ENCODE measurements around the gene TIAM2. TPM values are rescaled to one million over a fixed set of nuclear protein-coding genes. Genes with fewer than 3 reads are reported as not detected.

The TIAM2 gene
- total and polyA plus RNA-seq, 9 of the 15 experiments (the other 6 are each of a cell fraction or from before 2014, with no cell fraction given), result 0.73 to 6.5 (median 4.3) TPM

GRCh38 chr6:155079985-155080452 lies 84.9 kb downstream of the TIAM2 start (continued):
- TF ChIP-seq ID3 (CRISPR knock-in tag; IDR thresholded peaks at IDR 0.05) (no peak), ID3 (tag; IDR thresholded peaks at IDR 0.05) (peak; percentile 90), ZMIZ1 (IDR thresholded peaks at IDR 0.05; ENCODE audit: low read depth in 2 of 2, low read length in 2 of 2) (peak in 1 of 2 experiments; percentile 91; a peak in 2 of 4 replicates), ELF4 (CRISPR knock-in tag; IDR thresholded peaks at IDR 0.05) (peak; percentile 97), STAT5A (IDR thresholded peaks at IDR 0.05; ENCODE audit: borderline replicate concordance, low read length) (peak; percentile 88), MTA3 (IDR thresholded peaks at IDR 0.05; ENCODE audit: borderline replicate concordance) (0 out of 2 replicates have a peak, but pooled peaks have one; percentile 26), CBFA2T2 (conservative IDR thresholded peaks at IDR 0.05) (peak; percentile 98), ZNF431 (CRISPR knock-in tag; IDR thresholded peaks at IDR 0.05) (no peak), TEAD4 (IDR thresholded peaks at IDR 0.05; ENCODE audit: low read length) (peak; percentile 98), TEAD4 (CRISPR knock-in tag; IDR thresholded peaks at IDR 0.05; ENCODE audit: borderline replicate concordance) (no peak), FOXM1 (IDR thresholded peaks at IDR 0.05; ENCODE audit: low read depth) (peak; percentile 94), FOXM1 (CRISPR knock-in tag; IDR thresholded peaks at IDR 0.05; ENCODE audit: low read depth) (no peak), RAD51 (IDR thresholded peaks at IDR 0.05; ENCODE audit: borderline replicate concordance, low read depth) (no peak), ETV5 (CRISPR knock-in tag; IDR thresholded peaks at IDR 0.05; ENCODE audit: low read depth) (peak; percentile 66; the same call in 1 of the 2 replicates), LEF1 (IDR thresholded peaks at IDR 0.05) (peak; percentile 49; the same call in 1 of the 2 replicates), NCOA6 (IDR thresholded peaks at IDR 0.05) (no peak), DACH1 (IDR thresholded peaks at IDR 0.05; ENCODE audit: partially characterized antibody) (peak; percentile 36), BCL6 (CRISPR knock-in tag; IDR thresholded peaks at IDR 0.05) (0 out of 2 replicates have a peak, but pooled peaks have one; percentile 45), TRIM24 (IDR thresholded peaks at IDR 0.05) (peak; percentile 89 to 90), PHF21A (IDR thresholded peaks at IDR 0.05; ENCODE audit: borderline replicate concordance, low read depth) (no peak), PYGO2 (tag; IDR thresholded peaks at IDR 0.05) (peak; percentile 63; the same call in 1 of the 2 replicates), CCNT2 (IDR thresholded peaks at IDR 0.05; ENCODE audit: borderline replicate concordance, extremely low read depth, insufficient read length, low read depth, low read length) (peak; percentile 83), NR2C2 (CRISPR knock-in tag; IDR thresholded peaks at IDR 0.05) (no peak), NR2C2 (tag; IDR thresholded peaks at IDR 0.05) (peak; percentile 36; the same call in 1 of the 2 replicates), ZNF274 (IDR thresholded peaks at IDR 0.05; ENCODE audit: borderline replicate concordance, low read depth, low read length) (no peak), PPARD (CRISPR knock-in tag; IDR thresholded peaks at IDR 0.05) (no peak), XRCC5 (IDR thresholded peaks at IDR 0.05; ENCODE audit: low read depth, low read length) (no peak), SMARCB1 (IDR thresholded peaks at IDR 0.05; ENCODE audit: insufficient read length, low read depth) (no peak), FOXK2 (conservative IDR thresholded peaks at IDR 0.05 in 1 of 2, IDR thresholded peaks at IDR 0.05 in 1 of 2; ENCODE audit: low read depth in 2 of 2) (peak in 1 of 2 experiments; percentile 36; a peak in 1 of 4 replicates)

Data from K562 (cell line).